Measurements from ENCODE around the gene KDM4C.

GRCh38 chr9:6843742-6844141 is 86.0 kb downstream of the KDM4C start:
- TF ChIP-seq POLR2A (IDR thresholded peaks at IDR 0.05), result no peak
- TF ChIP-seq CTCF (IDR thresholded peaks at IDR 0.05), result no peak
